HG03571 (cell line): ENCODE measurements around the gene AXDND1.
A peak's percentile ranks its signal among the peaks of the same experiment; 100 is the strongest.
"Not testable (repeated sequence)": the region's sequence is repeated elsewhere in the genome, so short reads cannot be mapped to it uniquely, and the experiment has no call there.

ENCODE experiments used
- ATAC-seq: cut with Tn5 transposase; IDR thresholded peaks from one replicate; pipeline ENCODE4 v1.9.1; 2021; ENCODE audit not compliant: unreplicated experiment

The AXDND1 gene

DNA sequence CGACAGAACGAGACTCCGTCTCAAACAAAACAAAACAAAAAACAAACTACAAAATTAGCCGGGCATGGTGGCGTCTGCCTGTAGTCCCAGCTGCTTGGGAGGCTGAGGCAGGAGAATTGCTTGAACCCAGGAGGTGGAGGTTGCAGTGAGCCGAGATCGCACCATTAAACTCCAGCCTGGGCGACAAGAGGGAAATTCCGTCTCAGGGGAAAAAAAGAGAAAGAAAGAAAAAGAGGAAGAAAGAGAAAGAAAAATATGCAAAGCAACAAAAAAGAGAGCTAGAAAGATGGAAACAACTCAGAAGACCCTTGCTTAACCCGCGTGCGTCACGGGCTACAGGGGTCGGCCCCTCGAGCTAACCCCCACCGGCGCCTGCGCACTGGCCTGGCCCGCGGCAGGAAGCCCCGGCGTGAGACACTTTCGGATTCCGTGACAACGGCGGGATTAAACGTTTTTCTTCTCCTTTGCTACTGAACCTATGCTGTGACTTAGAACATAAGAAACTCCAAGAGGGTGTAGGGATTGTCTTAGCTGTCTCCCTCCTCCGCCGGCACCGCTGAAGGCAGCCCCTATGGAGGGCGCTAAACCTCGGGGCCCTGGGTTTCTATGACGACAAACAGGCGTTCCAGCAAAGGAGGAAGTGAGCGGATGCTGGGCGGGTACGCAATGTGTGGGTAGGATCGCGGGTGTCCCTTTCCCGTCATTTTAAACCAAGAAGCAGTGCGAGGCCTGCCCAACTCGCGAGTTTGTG, at the start of gene AXDND1:
AXDND1 (plus strand) TSS at position 630 of the 751 bp plus-strand sequence. CDS start 539 bp downstream, outside the sequence.
- peak; percentile 97 for ATAC-seq

DNA sequence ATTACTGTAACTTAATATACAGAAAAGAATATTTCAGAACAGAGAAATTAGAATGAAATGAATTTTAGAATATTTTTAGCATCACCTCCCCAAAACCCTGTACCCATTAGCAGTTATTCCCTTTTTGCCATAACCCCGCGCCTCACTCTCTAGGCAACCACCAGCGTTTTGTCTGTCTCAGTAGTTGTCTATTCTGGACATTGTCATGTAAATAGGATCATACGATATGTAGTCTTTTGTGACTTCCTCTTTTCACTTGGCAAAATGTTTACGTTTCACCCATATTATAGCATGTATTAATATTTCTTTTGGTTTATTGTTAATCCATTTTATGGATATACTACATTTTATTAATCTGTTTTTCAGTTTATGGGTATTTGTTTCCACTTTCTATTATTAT, 47.3 kb upstream of the AXDND1 start:
- no peak for ATAC-seq

- ATAC-seq = no peak
These were observed 44.1 kb upstream of the AXDND1 start for GRCh38 chr1:179321533-179322216.

DNA sequence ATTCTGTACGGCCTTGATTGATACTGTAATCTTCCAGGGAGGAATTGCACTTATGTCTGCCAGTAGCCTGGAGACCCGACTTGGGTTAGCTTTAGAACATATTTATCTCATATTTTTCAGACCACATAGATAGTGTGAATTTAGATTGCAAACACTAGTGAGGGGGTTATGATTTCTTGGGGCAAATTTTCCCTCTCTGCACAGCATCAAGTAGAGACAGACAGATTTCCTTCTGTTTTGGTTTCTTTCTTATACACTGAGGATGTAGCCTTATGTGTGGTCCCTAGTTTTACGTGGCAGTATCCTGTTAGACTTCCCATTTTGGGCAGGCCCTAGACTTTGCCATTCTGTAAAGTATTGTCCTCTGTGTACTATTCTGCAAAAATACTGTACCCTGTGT, 43.2 kb upstream of the AXDND1 start:
- no peak for ATAC-seq

DNA sequence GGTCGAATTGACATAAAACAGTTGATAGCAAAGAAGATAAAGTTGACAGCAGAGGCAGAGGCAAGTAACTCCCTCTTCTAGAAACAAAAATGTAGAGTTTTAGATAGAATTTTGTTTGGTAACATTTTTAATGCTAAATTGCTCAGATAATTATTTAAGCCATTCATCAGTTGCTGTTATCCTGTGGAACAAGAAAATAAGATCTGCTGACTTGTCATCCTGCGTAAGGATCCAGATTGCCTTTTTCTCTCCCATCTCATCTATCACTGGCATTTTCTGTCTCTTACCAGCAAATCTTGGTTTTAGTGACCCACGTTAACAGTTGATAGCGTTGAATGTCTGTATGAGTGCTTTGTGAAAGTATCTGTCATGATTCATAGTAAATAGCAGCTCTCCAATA, 42.3 kb upstream of the AXDND1 start:
- no peak for ATAC-seq

DNA sequence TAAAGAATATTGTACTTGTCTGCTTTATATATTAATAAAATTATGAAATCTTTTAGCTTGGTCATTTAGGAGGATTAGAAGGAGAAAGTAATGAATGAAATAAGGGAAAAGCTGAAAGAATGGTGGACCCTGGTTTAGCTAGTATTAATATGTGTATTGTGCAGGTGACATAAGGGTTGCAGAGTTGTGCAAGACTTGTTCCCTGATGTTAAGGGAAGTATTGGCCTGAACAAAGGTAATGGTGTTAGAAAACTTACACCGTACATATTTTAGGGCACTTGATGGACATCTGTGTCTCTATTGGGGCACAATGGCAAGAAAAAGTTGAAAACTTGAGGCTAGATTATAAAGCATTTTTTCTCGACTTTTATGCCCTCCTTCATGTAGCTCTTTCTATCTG, 39.9 kb upstream of the AXDND1 start:
- no peak for ATAC-seq

GRCh38 chr1:179326746-179327145, 39.0 kb upstream of the AXDND1 start:
- no peak for ATAC-seq

GRCh38 chr1:179327196-179327595, 38.6 kb upstream of the AXDND1 start:
- ATAC-seq = no peak

- ATAC-seq = no peak
These were observed 38.1 kb upstream of the AXDND1 start for GRCh38 chr1:179327679-179328078.

- ATAC-seq = no peak
These were observed 35.9 kb upstream of the AXDND1 start for GRCh38 chr1:179329862-179330261.

- ATAC-seq = no peak
These were observed 31.3 kb upstream of the AXDND1 start for GRCh38 chr1:179334440-179334839.

DNA sequence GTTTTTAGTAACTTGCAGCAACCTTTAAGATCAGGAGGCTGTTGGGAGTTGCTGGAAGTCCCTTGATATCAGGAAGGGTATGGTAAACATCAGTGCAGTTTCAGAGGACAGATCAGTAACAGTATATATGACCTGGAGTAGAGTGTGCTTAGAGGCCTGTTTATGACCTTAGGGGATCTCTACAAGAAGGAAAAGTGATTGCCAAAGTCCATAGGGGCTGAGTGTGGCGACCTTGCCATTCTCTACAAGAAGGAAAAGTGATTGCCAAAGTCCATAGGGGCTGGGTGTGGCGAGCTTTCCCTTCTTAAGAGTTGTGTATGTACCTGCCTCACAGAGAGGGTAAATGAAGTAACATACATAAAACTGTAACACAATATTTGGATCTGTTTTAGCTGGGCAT, 28.5 kb upstream of the AXDND1 start:
- no peak for ATAC-seq

DNA sequence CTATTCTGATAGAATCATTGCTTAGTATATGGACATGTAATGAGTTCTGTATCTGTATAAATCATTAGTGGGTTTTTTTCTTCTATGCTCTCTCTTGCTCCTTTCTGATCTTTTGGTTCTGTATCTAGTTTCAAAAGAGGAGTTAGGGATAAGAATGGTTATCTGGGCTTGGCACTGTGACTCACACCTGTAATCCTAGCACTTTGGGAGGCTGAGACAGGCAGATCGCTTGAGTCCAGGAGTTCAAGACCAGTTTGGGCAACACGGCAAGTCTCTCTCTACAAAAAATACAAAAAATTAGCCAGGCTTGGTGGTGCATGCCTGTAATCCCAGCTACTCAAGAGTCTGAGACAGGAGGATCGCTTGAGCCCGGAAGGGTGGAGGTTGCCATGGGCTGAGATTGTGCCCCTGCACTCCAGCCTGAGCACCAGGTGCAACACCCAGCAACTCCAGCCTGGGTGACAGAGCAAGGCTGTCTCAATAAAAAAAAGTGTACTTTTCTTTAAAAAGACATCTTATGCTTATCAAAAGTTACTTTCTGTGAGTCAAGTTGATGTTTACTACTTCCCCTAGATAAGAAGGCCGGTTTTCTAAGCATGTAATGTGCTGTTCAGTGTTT, 27.7 kb upstream of the AXDND1 start:
- ATAC-seq = no peak

DNA sequence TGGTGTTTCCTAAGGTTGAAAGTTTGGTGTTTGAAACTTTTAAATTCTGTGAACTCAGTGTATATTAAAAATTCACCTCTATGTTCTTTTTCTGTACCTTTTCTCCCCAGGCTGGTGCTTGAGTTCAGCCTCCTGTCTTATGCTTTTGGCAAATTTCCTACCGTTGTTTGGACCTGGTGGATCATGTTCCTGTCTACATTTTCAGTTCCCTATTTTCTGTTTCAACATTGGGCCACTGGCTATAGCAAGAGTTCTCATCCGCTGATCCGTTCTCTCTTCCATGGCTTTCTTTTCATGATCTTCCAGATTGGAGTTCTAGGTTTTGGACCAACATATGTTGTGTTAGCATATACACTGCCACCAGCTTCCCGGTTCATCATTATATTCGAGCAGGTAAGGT, 24.9 kb upstream of the AXDND1 start:
- ATAC-seq = no peak

DNA sequence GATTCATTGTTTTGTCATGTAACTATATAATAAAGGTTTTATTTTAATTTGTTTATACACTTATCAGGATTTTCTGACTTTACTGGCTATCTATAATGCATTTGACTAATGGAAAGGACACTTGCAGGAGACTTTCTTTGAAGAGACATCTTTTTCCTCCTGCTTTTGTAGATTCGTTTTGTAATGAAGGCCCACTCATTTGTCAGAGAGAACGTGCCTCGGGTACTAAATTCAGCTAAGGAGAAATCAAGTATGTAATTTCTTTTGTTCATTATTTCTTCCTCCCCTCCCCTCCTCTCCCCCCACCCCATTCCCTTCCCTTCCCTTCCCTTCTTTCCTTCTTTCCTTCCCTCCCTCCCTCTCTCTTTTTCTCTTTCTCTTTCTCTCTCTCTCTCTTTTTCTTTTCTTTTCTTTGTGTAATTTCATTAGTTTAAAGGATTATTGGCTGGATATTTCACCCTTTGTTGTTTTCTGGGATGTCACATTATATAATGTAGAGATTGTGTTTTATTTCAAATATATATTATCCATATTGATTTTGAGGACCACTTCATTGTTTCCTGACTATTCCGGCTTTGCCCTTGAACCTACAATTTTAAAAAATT, 23.7 kb upstream of the AXDND1 start:
- ATAC-seq = no peak

DNA sequence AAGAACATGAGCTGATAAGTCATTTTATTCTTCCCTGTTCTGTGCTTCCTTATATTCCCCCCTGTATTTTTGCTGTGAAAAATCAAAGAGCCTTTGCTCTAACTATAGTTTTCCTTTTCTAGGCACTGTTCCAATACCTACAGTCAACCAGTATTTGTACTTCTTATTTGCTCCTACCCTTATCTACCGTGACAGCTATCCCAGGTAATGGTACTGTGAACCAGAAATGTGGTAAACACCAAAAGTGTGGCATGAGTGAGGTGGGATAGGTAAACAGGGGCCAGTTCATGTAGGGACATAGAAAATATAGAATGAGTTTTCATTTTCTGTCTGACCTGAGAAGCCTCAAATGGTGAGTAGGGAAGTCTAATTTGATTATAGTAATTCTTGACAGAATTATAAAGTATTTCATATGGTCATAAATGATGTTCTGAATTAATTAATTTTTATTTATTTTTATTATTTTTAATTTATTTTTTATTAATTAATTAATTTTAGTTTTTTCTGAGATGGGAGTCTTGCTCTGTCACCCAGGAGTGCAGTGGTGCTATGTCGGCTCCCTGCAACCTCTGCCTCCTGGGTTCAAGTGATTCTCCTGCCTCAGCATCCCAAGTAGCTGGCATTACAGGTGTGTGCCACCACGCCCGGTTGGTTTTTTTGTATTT, 22.9 kb upstream of the AXDND1 start:
- no peak for ATAC-seq

DNA sequence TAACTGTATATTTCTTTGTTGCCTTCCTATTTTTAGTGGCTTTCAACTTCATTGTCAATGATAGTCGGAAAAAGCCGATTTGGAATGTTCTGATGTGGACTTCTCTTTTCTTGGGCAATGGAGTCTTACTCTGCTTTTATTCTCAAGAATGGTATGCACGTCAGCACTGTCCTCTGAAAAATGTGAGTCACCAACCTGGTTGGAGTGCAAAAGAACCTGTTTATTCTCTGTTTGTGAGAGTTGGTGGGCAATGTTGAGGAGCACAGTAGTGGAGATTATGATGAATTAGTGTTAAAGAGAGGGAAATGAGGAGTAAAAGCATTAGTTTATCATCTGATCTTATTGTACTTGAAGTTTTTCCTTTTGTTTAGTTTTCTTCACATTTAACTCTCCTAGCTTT, 14.5 kb upstream of the AXDND1 start:
- no peak for ATAC-seq

GRCh38 chr1:179352236-179352635, 13.5 kb upstream of the AXDND1 start:
- ATAC-seq = no peak

- no peak for ATAC-seq
These were observed 12.2 kb upstream of the AXDND1 start for GRCh38 chr1:179353546-179353945.

DNA sequence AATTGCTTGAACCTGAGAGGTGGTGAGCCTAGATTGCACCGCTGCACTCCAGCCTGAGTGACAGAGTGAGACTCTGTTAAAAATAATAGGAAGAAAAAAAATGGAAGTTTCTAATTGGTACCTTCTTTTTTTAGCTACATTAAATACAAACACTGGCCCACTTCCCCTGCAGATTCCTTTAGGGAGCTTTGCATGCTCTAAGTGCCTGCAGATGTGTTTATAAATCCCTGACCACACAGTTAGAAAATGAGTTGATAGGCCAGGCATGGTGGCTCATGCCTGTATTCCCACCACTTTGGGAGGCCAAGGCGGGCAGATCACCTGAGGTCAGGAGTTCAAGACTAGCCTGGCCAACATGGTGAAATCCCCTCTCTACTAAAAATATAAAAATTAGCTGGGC, 4.1 kb upstream of the AXDND1 start:
- not testable (repeated sequence) for ATAC-seq

- peak; percentile 15 for ATAC-seq
These were observed 476 bp downstream of the AXDND1 start for GRCh38 chr1:179366093-179366800.
